ENCODE data around the gene MED26.

MED26 gene

DNA sequence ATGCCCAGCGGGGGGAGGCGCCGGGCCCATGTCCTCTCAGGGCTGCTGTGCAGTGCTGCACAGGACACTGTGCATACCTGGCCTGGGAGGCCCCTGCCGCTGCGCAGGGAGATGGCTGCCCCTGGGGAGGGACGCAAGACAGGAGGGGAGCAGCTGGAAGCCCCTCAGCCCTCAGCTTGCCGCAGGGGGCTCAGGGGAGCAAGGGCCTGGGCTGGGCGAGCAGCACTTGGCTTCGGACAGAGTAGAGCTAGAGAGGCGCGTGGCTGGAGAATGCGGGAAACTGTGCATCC, 96.7 kb downstream of the MED26 start:
- no peak for DNase-seq

GRCh38 chr19:16530540-16531379, 97.2 kb downstream of the MED26 start:
- DNase-seq = no peak

DNA sequence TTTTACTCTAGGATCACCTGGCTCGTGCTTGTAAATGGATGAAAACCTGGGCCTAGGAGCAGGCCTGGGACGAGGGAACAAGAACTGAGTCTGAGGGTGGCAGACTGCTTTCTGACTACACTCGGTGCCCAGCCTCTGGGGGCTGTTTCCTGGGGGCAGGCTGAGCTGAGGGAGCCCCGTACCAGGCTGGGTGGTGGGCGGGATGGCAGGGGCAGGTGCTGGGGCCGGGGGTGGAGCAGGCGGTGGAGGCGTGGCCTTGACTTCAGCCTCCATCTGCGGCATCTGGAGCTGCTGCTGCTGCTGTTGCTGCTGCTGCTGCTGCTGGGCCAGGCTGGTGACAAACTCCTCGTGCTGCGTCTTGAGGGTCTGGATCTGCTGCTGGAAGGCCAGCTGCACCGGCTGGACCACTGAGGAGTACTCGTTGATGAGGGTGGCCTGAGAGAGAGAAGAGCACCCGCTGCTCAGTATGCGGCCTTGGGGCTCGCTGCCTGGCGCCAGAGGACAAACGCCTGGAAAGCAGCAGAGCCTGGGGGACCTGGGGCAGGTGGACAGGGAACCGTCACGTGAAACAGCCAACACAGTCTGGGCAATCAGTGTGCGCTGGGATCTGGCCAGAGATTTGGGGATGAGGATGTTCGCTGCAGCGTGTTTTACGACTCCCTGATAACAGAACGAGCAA, 98.4 kb downstream of the MED26 start:
- no peak for DNase-seq

DNA sequence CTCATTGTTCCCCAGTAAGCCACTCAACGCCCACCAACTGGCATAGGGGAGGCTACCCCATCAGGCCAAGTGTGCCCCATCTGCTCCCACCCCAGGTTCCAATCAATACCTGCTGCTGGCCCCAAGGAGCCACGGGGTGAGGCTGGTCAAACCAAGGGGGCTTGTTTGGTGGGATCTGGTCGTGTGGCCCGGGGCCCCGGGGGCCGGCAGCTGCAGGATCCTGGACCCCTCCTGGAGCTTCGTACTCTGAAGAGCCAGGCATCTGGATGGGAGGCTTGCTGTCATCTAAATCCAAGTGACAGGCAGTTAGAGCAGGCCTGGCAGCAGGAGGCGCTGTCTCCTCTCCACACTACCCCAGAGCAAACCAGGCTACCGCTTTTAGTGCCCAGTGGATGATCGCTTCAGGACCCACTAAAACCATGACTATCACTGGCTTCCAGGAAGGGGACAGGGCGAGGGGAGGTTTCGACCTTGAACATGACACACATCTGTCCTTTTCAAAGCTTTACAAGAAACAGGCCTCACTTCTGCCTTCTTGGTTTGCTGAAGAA, 100.0 kb downstream of the MED26 start:
- DNase-seq = no peak

DNA sequence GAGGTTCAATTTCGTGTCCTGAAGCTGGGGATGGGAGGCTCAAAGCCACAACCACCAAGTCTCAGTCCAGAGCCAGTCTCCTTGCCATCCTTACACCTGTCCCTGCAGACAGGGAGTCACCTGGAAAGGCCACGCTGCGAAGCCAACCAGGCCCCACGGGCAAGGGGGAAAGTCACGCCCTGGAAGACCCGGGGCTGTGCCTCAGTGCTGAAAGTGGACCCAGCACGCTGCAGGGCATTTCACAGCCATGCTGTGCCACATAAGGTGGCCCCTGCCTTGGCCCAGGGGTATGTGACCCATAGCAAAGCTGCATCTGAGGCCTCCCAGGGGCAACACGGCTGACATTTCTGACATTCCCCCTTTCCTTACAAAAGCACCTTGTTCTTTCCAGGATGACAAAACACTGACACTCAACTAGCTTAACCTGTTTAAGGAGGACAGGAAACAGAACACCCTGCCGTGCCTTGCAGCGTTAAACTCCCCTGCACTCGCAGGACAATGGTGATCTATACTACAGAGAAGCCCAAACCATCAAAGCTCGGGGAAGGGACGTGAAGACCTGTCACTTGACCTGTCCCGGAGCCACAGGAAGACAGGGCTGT, 100.6 kb downstream of the MED26 start:
- no peak for DNase-seq

DNA sequence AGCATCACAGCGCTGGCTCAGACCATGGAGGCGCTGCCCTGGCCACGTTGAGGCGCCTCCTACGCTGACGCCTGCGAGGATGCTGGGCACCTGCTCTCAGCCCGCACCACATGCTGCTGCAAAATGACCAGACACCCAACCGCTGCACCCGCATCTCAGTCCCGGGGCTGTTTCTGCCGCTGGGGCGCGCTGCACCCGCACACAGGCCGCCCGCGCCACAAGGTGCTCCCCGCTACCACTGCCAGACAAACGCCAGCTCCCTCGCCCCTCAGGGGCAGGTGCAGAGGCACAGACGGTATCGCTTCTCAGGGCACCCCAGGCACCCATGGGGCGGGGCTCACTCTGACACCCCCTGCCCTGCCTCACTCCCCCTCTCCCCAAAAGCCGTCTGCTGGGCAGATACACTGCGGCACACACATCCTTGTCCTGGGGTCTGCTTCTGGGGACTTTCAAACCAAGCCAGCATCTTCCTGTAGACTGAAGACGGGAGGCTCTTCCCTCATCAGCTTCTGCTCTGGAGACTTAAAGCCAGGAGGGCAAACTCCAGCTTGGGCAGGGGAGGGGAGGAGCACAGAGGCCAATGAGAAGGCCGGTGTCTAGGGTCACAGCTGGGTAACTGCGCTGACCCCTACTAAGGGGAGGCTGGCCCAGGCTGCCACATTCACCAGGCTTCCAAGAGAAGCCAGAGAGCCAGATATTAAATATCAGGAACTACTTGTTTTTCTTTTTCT, 102.1 kb downstream of the MED26 start:
- no peak for DNase-seq

GRCh38 chr19:16524991-16525734, 102.8 kb downstream of the MED26 start:
- DNase-seq = no peak
